GM23338 (cell line): ENCODE results near the gene TGFBR3. TPM values are rescaled to one million over a fixed set of nuclear protein-coding genes. Genes with fewer than 3 reads are reported as not detected.

Source experiments
- ATAC-seq: fragments of 200-7000 bp; cut with Tn5 transposase; 3 replicates; pipeline ENCODE4 v1.9.1; 2020
- DNase-seq: peaks from one replicate; pipeline ENCODE4 v3.0.0-alpha.2; 2015; ENCODE audit warnings: low spot score
- H2AFZ ChIP-seq: fragments of 200-600 bp; sonication (generic); 2 replicates; pipeline ENCODE4 v1.8.0; 2016; ENCODE audit warnings: antibody characterized with exemption, mild to moderate bottlenecking, moderate library complexity
- H3F3A ChIP-seq: fragments of 200-600 bp; sonication (generic); replicated peaks from 2 replicates; pipeline ENCODE4 v1.8.0; 2017; ENCODE audit warnings: antibody characterized with exemption, mixed run types, low read depth
- H3K27ac ChIP-seq: fragments of 200-600 bp; sonication (generic); 2 replicates; pipeline ENCODE4 v1.6.1; 2016; ENCODE audit warnings: low read depth
- H3K27me3 ChIP-seq: fragments of 200-600 bp; sonication (generic); 2 replicates; pipeline ENCODE4 v1.8.0; 2016; ENCODE audit warnings: mild to moderate bottlenecking, mixed run types, moderate library complexity; ENCODE audit not compliant: insufficient read depth
- H3K36me3 ChIP-seq: fragments of 200-600 bp; sonication (generic); 2 replicates; pipeline ENCODE4 v1.8.0; 2016; ENCODE audit warnings: mild to moderate bottlenecking; ENCODE audit not compliant: insufficient read depth
- H3K4me1 ChIP-seq: fragments of 200-600 bp; sonication (generic); 2 replicates; pipeline ENCODE4 v1.8.0; 2016; ENCODE audit warnings: mild to moderate bottlenecking, moderate library complexity; ENCODE audit not compliant: insufficient read depth
- H3K4me2 ChIP-seq: fragments of 200-600 bp; sonication (generic); 2 replicates; pipeline ENCODE4 v1.7.1; 2017; ENCODE audit warnings: mixed run types
- H3K4me3 ChIP-seq: fragments of 200-600 bp; sonication (generic); 2 replicates; pipeline ENCODE4 v1.6.1; 2016; ENCODE audit warnings: mixed run types
- H3K79me2 ChIP-seq: fragments of 200-600 bp; sonication (generic); replicated peaks from 2 replicates; pipeline ENCODE4 v1.8.0; 2017; ENCODE audit warnings: mild to moderate bottlenecking; ENCODE audit not compliant: insufficient read depth
- H3K9me2 ChIP-seq: fragments of 200-600 bp; sonication (generic); 2 replicates; pipeline ENCODE4 v1.8.0; 2017; ENCODE audit not compliant: insufficient read depth
- H4K20me1 ChIP-seq: fragments of 200-600 bp; sonication (generic); replicated peaks from 2 replicates; pipeline ENCODE4 v1.8.0; 2017; ENCODE audit warnings: mild to moderate bottlenecking; ENCODE audit not compliant: insufficient read depth
- H3K27ac Mint-ChIP-seq: 2 replicates; pipeline ENCODE4 v1.8.0; 2020; ENCODE audit warnings: inconsistent platforms, mild to moderate bottlenecking, moderate library complexity, mixed read lengths
- H3K27me3 Mint-ChIP-seq: 3 replicates; pipeline ENCODE4 v1.8.0; 2022; ENCODE audit warnings: low read depth, mild to moderate bottlenecking, moderate library complexity, mixed read lengths, inconsistent platforms; ENCODE audit not compliant: insufficient read depth, poor library complexity
- H3K36me3 Mint-ChIP-seq: 3 replicates; pipeline ENCODE4 v1.8.0; 2021; ENCODE audit warnings: low read depth, mild to moderate bottlenecking, inconsistent platforms, moderate library complexity, mixed read lengths
- H3K4me1 Mint-ChIP-seq: 3 replicates; pipeline ENCODE4 v1.8.0; 2020; ENCODE audit warnings: mild to moderate bottlenecking, inconsistent platforms, mixed read lengths
- H3K4me3 Mint-ChIP-seq: 3 replicates; pipeline ENCODE4 v1.8.0; 2021; ENCODE audit warnings: moderate library complexity, mild to moderate bottlenecking, inconsistent platforms, mixed read lengths
- H3K9me3 Mint-ChIP-seq: 3 replicates; pipeline ENCODE4 v1.8.0; 2020; ENCODE audit warnings: moderate library complexity, mild to moderate bottlenecking, inconsistent platforms, mixed read lengths
- CREB1 ChIP-seq: fragments of 250-450 bp; sonication (Bioruptor Pico); IDR thresholded peaks from 2 replicates; pipeline ENCODE4 v1.5.0; 2020; ENCODE audit warnings: low read depth, mild to moderate bottlenecking, moderate library complexity
- CTCF ChIP-seq, 2 experiments: fragments of 200-600 bp in 1 of 2; sonication (generic) in 1 of 2; conservative IDR thresholded peaks; 2 replicates each; pipeline versions ENCODE4 v1.5.1 to v1.6.1; 2016 to 2017; ENCODE audit warnings: antibody characterized with exemption in 2 of 2, low read depth in 2 of 2, mild to moderate bottlenecking in 2 of 2, moderate library complexity in 1 of 2
- ETS1 ChIP-seq: IDR thresholded peaks from 2 replicates; pipeline ENCODE4 v1.6.1; 2016; ENCODE audit warnings: antibody characterized with exemption
- EZH2 ChIP-seq: fragments of 200-600 bp; sonication (generic); IDR thresholded peaks from one replicate; pipeline ENCODE4 v1.8.0; 2017; ENCODE audit warnings: antibody characterized with exemption, mild to moderate bottlenecking, low read depth; ENCODE audit not compliant: unreplicated experiment
- EZH2phosphoT487 ChIP-seq: fragments of 200-600 bp; sonication (generic); IDR thresholded peaks from one replicate; pipeline ENCODE4 v1.8.1; 2018; ENCODE audit warnings: antibody characterized with exemption; ENCODE audit not compliant: unreplicated experiment
- JUNB ChIP-seq: IDR thresholded peaks from one replicate; pipeline ENCODE4 v1.6.1; 2016; ENCODE audit warnings: antibody characterized with exemption; ENCODE audit not compliant: unreplicated experiment
- NANOG ChIP-seq: IDR thresholded peaks from 2 replicates; pipeline ENCODE4 v1.6.1; 2016; ENCODE audit warnings: antibody characterized with exemption, borderline replicate concordance
- POLR2AphosphoS5 ChIP-seq: IDR thresholded peaks from 2 replicates; pipeline ENCODE4 v1.6.1; 2016; ENCODE audit warnings: antibody characterized with exemption, low read depth
- REST ChIP-seq: IDR thresholded peaks from one replicate; pipeline ENCODE4 v1.6.1; 2018; ENCODE audit warnings: antibody characterized with exemption; ENCODE audit not compliant: unreplicated experiment
- STAT1 ChIP-seq: IDR thresholded peaks from one replicate; pipeline ENCODE4 v1.6.1; 2016; ENCODE audit warnings: antibody characterized with exemption; ENCODE audit not compliant: unreplicated experiment
- ZNF114 ChIP-seq: fragments of 250-450 bp; sonication (Bioruptor Pico); IDR thresholded peaks from 2 replicates; pipeline ENCODE4 v1.5.0; 2020; ENCODE audit warnings: mild to moderate bottlenecking, moderate library complexity
- ZNF331 ChIP-seq: fragments of 250-450 bp; sonication (Bioruptor Pico); IDR thresholded peaks from 2 replicates; pipeline ENCODE4 v1.5.0; 2020; ENCODE audit warnings: low read depth, mild to moderate bottlenecking, moderate library complexity
- ZNF462 ChIP-seq: fragments of 250-450 bp; sonication (Bioruptor Pico); IDR thresholded peaks from 2 replicates; pipeline ENCODE4 v1.5.0; 2020; ENCODE audit warnings: mild to moderate bottlenecking, moderate library complexity
- polyA plus RNA-seq: library from polyadenylated mRNA; unstranded; fragments of >200 nt; fragmentation: Nextera tagmentation; extraction: Ambion mirVana; gene quantifications from 2 replicates; pipeline ENCODE4 v1.2.1, GENCODE V29; 2016
- total RNA-seq: library from RNA; depleted of rRNA; stranded (reverse); fragments of >200 nt; shearing (Covaris generic); gene quantifications from 2 replicates; pipeline ENCODE4 v1.2.3, GENCODE V29; 2014

Gene TGFBR3
- total and polyA plus RNA-seq, 2 experiments from 2014 or later = 1.7 to 2.9 TPM

GRCh38 chr1:91809317-91809716 is 76.6 kb downstream of the TGFBR3 start:
- no peak overlapping the region for H3K27ac Mint-ChIP-seq

More at GRCh38 chr1:91809317-91809716, 76.6 kb downstream of the TGFBR3 start:
- H3K27me3 Mint-ChIP-seq = no peaks in the 10 kb centered on the region
- Histone ChIP-seq H3K4me1 (0 out of 2 replicates have a peak, but pooled peaks cover 3% of the 10 kb centered on the region), H3K36me3 (no peaks in the 10 kb centered on the region), H3K4me2 (no peak overlapping the region), H3K27ac (no peak overlapping the region), H2AFZ (no peak overlapping the region), H4K20me1 (no peaks in the 10 kb centered on the region), H3K27me3 (no peaks in the 10 kb centered on the region), H3K4me3 (no peak overlapping the region), H3K79me2 (no peaks in the 10 kb centered on the region), H3K9me2 (peaks cover 4% of the 10 kb centered on the region; the same call in 1 of the 2 replicates), H3F3A (no peaks in the 10 kb centered on the region)
- H3K4me1 Mint-ChIP-seq = peaks cover 25% of the 10 kb centered on the region
- no peak for TF ChIP-seq JUNB
- TF ChIP-seq ZNF114 (CRISPR knock-in tag) = no peak
- TF ChIP-seq REST = no peak
- no peak for TF ChIP-seq ZNF462 (CRISPR knock-in tag)
- TF ChIP-seq CTCF (conservative IDR thresholded peaks at IDR 0.05; ENCODE audit: low read depth in 2 of 2) = no peak
- TF ChIP-seq NANOG = no peak
- TF ChIP-seq STAT1 = no peak
- TF ChIP-seq EZH2 = no peak
- TF ChIP-seq ZNF331 (CRISPR knock-in tag) = no peak
- TF ChIP-seq CREB1 = no peak
- TF ChIP-seq EZH2phosphoT487 = no peak
- no peak for TF ChIP-seq ETS1
- TF ChIP-seq POLR2AphosphoS5 = no peak
- DNase-seq (no peak), ATAC-seq (no peak)
- H3K9me3 Mint-ChIP-seq = no peaks in the 10 kb centered on the region
- no peak overlapping the region for H3K4me3 Mint-ChIP-seq
- H3K36me3 Mint-ChIP-seq = no peaks in the 10 kb centered on the region
